22Rv1 (cell line): Measurements from ENCODE around the gene ERP44.

ENCODE experiments used
- CTCF ChIP-seq: fragments of 450-650 bp; IDR thresholded peaks from 2 replicates; pipeline ENCODE4 v1.5.1; 2017; ENCODE audit warnings: mild to moderate bottlenecking
- ZFX ChIP-seq: fragments of 450-650 bp; IDR thresholded peaks from 2 replicates; pipeline ENCODE4 v1.6.1; 2017; ENCODE audit warnings: antibody characterized with exemption, borderline replicate concordance

- TF ChIP-seq CTCF = no peak
- no peak for TF ChIP-seq ZFX
Measured at GRCh38 chr9:100111235-100111634, 12.4 kb upstream of the ERP44 start.
